Stomach (tissue), 4 donors: ENCODE measurements around the gene TTC13.

Source experiments
- CTCF ChIP-seq, 7 experiments: fragments of 450-650 bp in 4 of 7; fragments of 200-600 bp in 3 of 7; sonication (generic) in 3 of 7; IDR thresholded peaks; one replicate each; pipeline ENCODE4 v1.5.1; 2016 to 2019; ENCODE audit warnings: antibody characterized with exemption in 7 of 7, control low read depth in 2 of 7, mild to moderate bottlenecking in 1 of 7
- EP300 ChIP-seq: sonication (generic); formaldehyde crosslinking; IDR thresholded peaks from one replicate; pipeline ENCODE4 v1.6.1; 2017; ENCODE audit warnings: antibody characterized with exemption
- POLR2A ChIP-seq, 4 donors: fragments of 450-650 bp; IDR thresholded peaks; one replicate each; pipeline ENCODE4 v1.6.1; 2016; ENCODE audit warnings: antibody characterized with exemption in 4 of 4, control low read depth in 2 of 4, mild to moderate bottlenecking in 1 of 4, moderate library complexity in 1 of 4

GRCh38 chr1:231020816-231021215 is 42.2 kb upstream of the TTC13 start:
- TF ChIP-seq CTCF (IDR thresholded peaks at IDR 0.05) (no peak), POLR2A (IDR thresholded peaks at IDR 0.05) (no peak), EP300 (no peak)
